DMS 273 treated with DMSO at 0.1 percent for 48 hours (cell line): Measurements from ENCODE around the gene FRMD5.
A peak's percentile ranks its signal among the peaks of the same experiment; 100 is the strongest.

Experiments used
- DNase-seq: peaks from one replicate; lab custom pipeline; 2025; lab: John Stamatoyannopoulos, UW

The FRMD5 gene

GRCh38 chr15:43974852-43975251, 220.2 kb downstream of the FRMD5 start:
- no peak for DNase-seq

- DNase-seq = no peak
Observed at GRCh38 chr15:43969802-43970375, 225.2 kb downstream of the FRMD5 start.

GRCh38 chr15:43968551-43968950, 226.5 kb downstream of the FRMD5 start:
- no peak for DNase-seq

GRCh38 chr15:43966646-43967045, 228.4 kb downstream of the FRMD5 start:
- no peak for DNase-seq

- DNase-seq = peak; percentile 50
Observed at GRCh38 chr15:43958861-43959330, 236.2 kb downstream of the FRMD5 start.

- DNase-seq = no peak
Observed at GRCh38 chr15:43957724-43958123, 237.3 kb downstream of the FRMD5 start.

- DNase-seq = no peak
Observed at GRCh38 chr15:43955140-43955539, 239.9 kb downstream of the FRMD5 start.

- DNase-seq = no peak
Observed at GRCh38 chr15:43954181-43954621, 240.9 kb downstream of the FRMD5 start.

- DNase-seq = no peak
Observed at GRCh38 chr15:43953402-43953801, 241.7 kb downstream of the FRMD5 start.

GRCh38 chr15:43950531-43950930, 244.5 kb downstream of the FRMD5 start:
- DNase-seq = no peak

GRCh38 chr15:43948691-43949325, 246.3 kb downstream of the FRMD5 start:
- no peak for DNase-seq

GRCh38 chr15:43943511-43943910, 251.6 kb downstream of the FRMD5 start:
- no peak for DNase-seq

GRCh38 chr15:43942194-43942593, 252.9 kb downstream of the FRMD5 start:
- no peak for DNase-seq

GRCh38 chr15:43941555-43941954, 253.5 kb downstream of the FRMD5 start:
- no peak for DNase-seq

- DNase-seq = no peak
Observed at GRCh38 chr15:43941071-43941470, 254.0 kb downstream of the FRMD5 start.

GRCh38 chr15:43939070-43939469, 256.0 kb downstream of the FRMD5 start:
- no peak for DNase-seq

- no peak for DNase-seq
Observed at GRCh38 chr15:43934480-43934879, 260.6 kb downstream of the FRMD5 start.

GRCh38 chr15:43932907-43933306, 262.2 kb downstream of the FRMD5 start:
- DNase-seq = peak; percentile 44

GRCh38 chr15:43931790-43932435, 263.2 kb downstream of the FRMD5 start:
- no peak for DNase-seq

GRCh38 chr15:43931119-43931518, 264.0 kb downstream of the FRMD5 start:
- no peak for DNase-seq

GRCh38 chr15:43930556-43930955, 264.5 kb downstream of the FRMD5 start:
- no peak for DNase-seq

GRCh38 chr15:43930079-43930478, 265.0 kb downstream of the FRMD5 start:
- peak; percentile 7 for DNase-seq

- DNase-seq = no peak
Observed at GRCh38 chr15:43928152-43928551, 266.9 kb downstream of the FRMD5 start.
